Inflammatory macrophage treated with lipopolysaccharide for 1 hour (primary cell): ENCODE data around the gene CEP131.
"Not testable (repeated sequence)": the region's sequence is repeated elsewhere in the genome, so short reads cannot be mapped to it uniquely, and the experiment has no call there.

ENCODE experiments used
- DNase-seq, 2 donors: peaks; one replicate each; pipeline ENCODE4 v3.0.0-alpha.2; 2020 to 2022

The CEP131 gene

DNA sequence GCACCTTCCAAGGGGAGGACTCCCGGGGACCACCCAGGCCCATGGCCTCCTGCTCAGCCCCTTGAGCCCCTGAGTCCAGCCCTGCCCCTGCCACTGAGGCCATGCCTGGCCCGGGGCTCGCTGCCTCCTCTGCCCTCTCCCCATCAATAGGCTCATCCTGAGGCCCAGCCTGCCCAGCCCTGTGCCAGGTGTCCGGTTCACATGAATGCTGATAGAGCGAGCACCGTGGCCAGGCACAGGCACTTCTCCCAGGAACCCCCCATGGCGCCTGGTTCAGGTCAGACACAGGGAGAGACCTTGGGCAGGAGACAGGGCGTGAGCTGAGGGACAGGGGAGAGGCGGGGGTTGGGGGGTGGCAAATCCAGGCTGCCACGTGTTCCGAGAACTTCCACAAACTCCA is 60.3 kb downstream of the CEP131 start:
- no peak for DNase-seq

GRCh38 chr17:81161972-81162371 is 60.8 kb downstream of the CEP131 start:
- no peak for DNase-seq

DNA sequence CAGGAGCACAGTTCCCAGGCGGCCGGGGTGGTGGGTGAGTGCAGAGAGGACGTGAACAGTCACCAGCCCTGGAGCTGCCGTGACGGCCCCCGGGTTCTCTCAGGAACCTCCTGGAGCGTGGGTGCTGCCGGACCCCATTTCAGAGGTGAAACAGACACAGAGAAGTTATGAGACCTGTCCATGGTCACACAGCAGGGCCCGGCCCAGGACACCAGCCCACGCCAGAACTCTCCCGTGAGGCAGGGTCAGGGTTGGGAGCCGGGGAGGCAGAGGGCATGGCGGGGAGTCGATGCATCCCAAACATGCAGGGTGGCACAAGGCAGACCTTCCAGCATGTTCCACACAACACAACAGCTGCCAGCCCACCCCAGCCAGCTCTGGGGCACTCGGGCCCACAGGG is 61.2 kb downstream of the CEP131 start:
- DNase-seq = no peak

DNA sequence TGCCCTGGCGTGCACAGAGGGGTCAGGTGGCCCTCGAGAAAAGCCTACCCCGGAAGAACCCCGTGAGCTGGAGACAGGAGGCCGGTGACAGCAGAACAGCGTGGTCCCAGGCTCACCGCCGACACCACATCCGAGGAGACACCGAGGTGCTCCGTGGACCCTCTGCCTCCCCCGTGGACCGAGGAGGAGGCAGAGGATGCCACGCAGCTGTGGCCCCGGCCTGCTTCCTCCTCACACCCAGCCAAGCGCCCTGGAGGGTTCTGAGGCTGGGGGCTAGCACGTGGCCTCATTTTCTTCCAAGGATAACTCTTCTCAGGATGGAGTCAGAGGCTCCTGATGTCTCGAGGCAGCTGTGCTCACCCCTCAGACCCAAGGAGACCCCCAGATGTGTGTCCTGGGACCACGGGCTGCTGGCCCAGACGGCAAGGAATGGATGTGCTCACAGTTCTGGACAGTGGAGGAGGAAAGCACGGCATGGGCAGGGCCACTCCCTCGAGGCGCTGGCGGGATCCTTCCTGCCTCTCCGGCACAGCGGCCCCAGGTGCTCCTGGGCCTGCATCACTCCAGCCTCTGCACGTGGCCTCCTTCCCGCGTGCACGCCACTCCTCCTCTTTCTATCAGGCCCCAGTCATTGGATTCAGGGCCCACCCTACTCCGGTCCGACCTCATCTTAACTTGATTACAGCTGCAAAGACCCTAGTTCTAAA is 61.9 kb downstream of the CEP131 start:
- no peak for DNase-seq

- peak; percentile 38 to 64 for DNase-seq
These were observed 62.5 kb downstream of the CEP131 start for GRCh38 chr17:81160306-81160705.

DNA sequence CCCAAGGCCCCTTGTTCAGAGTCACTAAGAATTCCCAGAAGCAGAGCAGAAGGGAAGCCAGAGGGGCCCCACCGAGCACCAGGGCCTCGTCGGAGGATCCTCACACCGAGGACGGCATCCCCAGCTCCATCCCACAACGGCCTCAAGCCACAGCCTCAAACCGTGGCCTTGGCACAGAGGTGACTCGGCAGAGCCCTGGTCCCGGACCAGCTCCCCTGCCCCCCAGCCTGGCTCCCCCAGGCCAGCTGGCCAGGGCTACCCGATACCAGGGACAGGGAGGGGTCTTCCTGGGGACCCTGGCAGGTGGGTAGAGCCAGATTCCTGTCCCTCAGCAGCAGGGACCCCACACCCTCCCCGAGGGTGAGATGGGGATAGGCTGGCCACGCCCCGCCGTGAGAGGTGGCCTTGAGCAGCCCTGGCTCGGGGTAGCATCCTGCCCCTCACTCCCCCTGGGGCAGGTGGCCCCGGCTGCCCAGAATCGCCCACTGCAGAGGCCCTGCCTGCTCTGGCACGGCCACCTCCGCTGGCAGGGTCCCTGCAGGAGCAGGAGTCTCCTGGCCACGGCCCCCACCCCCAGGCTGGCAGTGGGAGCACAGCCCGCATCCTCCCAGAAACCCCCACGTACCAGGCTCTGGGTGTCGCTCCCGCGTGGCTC is 63.0 kb downstream of the CEP131 start:
- DNase-seq = no peak

GRCh38 chr17:81158688-81159590 is 63.8 kb downstream of the CEP131 start:
- DNase-seq = no peak

GRCh38 chr17:81157848-81158687 is 64.7 kb downstream of the CEP131 start:
- no peak for DNase-seq

- no peak for DNase-seq
These were observed 65.6 kb downstream of the CEP131 start for GRCh38 chr17:81156866-81157805.

DNA sequence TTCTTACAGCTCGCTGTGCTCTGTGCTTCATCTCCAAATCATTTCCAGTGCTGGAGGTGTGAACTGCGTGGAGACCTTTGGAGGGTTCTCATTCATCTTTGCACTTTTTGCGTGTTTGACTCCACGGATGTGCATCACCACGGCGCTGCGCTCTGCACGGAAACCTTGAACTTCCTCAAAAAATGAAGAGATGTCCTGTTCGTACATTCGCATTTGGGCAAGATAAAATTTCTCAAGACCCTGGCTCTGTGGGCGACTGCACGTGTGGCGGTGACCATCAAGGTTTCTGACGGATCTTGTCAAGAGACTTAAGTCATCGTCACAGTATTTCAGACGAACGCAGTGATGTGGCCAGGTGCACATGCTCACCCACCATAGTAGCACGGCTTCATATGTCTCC is 67.8 kb downstream of the CEP131 start:
- peak; percentile 62 to 68 for DNase-seq

- not testable (repeated sequence) for DNase-seq
These were observed 68.7 kb downstream of the CEP131 start for GRCh38 chr17:81154016-81154415.

- DNase-seq = peak; percentile 94 to 96
These were observed 69.4 kb downstream of the CEP131 start for GRCh38 chr17:81153340-81153803.

GRCh38 chr17:81152288-81152828 is 70.4 kb downstream of the CEP131 start:
- peak in 1 of 2 donors; percentile 18 for DNase-seq

DNA sequence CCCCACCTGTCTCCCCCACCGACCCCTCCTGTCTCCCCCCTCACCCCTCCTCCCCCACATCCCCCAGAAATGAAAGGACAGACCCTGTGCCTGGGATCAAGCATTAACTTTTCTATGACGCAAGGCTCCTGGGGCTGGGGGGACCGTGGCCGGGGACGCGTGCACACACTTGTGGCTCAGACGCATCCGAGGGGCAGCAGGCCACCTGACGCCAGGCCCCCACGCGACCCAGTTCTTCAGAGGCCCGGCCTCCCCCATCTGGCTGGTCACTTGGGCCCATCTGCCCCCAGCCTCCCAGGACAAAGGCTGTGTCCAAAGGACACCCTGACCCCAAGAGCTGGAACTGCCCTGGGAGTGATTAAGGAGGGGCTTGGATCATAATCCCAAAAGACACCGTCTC is 71.5 kb downstream of the CEP131 start:
- DNase-seq = no peak

DNA sequence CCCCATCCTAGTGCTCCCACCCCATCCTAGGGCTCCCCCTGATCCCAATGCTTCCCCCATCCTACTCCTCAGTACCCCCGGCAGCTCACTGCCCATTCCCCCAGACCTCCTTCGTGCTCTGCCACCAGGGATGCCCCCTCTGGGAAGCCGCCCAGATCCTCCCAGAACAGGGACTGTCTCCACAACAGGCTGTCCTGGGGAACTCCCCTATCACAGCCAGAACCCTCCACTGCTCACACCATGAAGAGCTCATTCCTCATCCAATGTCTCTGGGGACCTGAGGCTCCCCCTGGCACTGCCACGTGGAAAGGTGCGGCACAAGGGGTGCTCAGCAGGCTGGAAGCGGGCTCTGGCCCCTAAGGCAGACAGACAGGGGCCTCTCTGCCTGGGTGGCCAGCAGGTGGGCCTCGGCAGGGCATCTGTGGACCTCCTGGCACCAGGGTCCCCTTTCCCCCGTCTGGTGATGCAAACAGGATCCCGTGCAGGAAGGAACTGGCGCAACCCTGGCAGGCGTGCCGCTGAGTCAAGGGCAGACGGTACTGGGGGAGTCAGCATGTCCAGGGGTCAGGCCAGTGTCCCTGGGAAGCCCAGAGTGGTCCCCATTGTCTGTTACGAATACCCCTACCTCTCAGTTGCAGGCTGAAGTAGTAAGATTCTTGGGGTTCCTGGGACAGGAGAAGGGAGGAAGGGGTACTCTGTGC is 72.2 kb downstream of the CEP131 start:
- peak; percentile 71 to 80 for DNase-seq

GRCh38 chr17:81148986-81149533 is 73.7 kb downstream of the CEP131 start:
- peak; percentile 90 for DNase-seq

GRCh38 chr17:81148571-81148970 is 74.2 kb downstream of the CEP131 start:
- DNase-seq = no peak

DNA sequence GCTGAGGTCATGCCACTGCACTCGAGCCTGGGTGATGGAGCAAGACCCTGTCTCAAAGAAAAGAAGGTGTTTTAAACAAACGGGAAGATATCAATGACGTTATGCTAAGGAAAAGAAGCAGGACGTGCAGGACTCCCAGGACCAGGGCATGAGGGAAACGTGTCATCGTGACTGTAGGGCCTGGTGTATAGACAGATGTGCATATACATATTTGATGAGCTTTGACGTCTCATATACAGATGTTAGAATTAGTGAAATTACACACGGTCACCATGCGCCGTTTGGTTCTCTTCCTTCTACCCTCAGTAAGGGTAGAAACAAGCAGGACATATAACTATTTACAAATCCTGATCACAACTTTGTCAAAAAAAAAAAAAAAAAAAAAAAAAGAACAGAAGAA is 75.1 kb downstream of the CEP131 start:
- no peak for DNase-seq

GRCh38 chr17:81146208-81146607 is 76.6 kb downstream of the CEP131 start:
- not testable (repeated sequence) for DNase-seq

DNA sequence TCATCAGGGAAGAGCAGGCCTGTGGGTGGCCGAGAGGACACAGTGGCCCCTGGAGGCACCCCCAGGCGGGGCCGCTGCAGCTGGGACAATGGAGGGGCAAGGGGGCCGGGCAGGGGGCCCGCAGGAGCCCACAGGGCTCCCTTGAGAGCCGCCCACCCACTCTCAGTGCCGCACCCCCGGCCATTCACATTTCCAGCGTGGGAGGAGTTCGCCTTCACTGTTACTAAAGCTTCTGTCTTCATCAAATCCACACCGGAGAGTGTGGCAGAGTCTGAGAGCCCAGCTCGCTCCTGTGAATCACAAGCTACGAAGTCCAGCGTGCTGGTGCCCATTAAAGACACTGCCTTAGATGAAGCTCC is 78.4 kb downstream of the CEP131 start:
- no peak for DNase-seq
